GM23338 (cell line): ENCODE data around the gene DLX3. TPM values are rescaled to one million over a fixed set of nuclear protein-coding genes. Genes with fewer than 3 reads are reported as not detected.

ENCODE experiments used
- ATAC-seq: fragments of 200-7000 bp; cut with Tn5 transposase; 3 replicates; pipeline ENCODE4 v1.9.1; 2020
- DNase-seq: peaks from one replicate; pipeline ENCODE4 v3.0.0-alpha.2; 2015; ENCODE audit warnings: low spot score
- H2AFZ ChIP-seq: fragments of 200-600 bp; sonication (generic); 2 replicates; pipeline ENCODE4 v1.8.0; 2016; ENCODE audit warnings: antibody characterized with exemption, mild to moderate bottlenecking, moderate library complexity
- H3F3A ChIP-seq: fragments of 200-600 bp; sonication (generic); replicated peaks from 2 replicates; pipeline ENCODE4 v1.8.0; 2017; ENCODE audit warnings: antibody characterized with exemption, mixed run types, low read depth
- H3K27ac ChIP-seq: fragments of 200-600 bp; sonication (generic); 2 replicates; pipeline ENCODE4 v1.6.1; 2016; ENCODE audit warnings: low read depth
- H3K27me3 ChIP-seq: fragments of 200-600 bp; sonication (generic); 2 replicates; pipeline ENCODE4 v1.8.0; 2016; ENCODE audit warnings: mild to moderate bottlenecking, mixed run types, moderate library complexity; ENCODE audit not compliant: insufficient read depth
- H3K36me3 ChIP-seq: fragments of 200-600 bp; sonication (generic); 2 replicates; pipeline ENCODE4 v1.8.0; 2016; ENCODE audit warnings: mild to moderate bottlenecking; ENCODE audit not compliant: insufficient read depth
- H3K4me1 ChIP-seq: fragments of 200-600 bp; sonication (generic); 2 replicates; pipeline ENCODE4 v1.8.0; 2016; ENCODE audit warnings: mild to moderate bottlenecking, moderate library complexity; ENCODE audit not compliant: insufficient read depth
- H3K4me2 ChIP-seq: fragments of 200-600 bp; sonication (generic); 2 replicates; pipeline ENCODE4 v1.7.1; 2017; ENCODE audit warnings: mixed run types
- H3K4me3 ChIP-seq: fragments of 200-600 bp; sonication (generic); 2 replicates; pipeline ENCODE4 v1.6.1; 2016; ENCODE audit warnings: mixed run types
- H3K79me2 ChIP-seq: fragments of 200-600 bp; sonication (generic); replicated peaks from 2 replicates; pipeline ENCODE4 v1.8.0; 2017; ENCODE audit warnings: mild to moderate bottlenecking; ENCODE audit not compliant: insufficient read depth
- H3K9me2 ChIP-seq: fragments of 200-600 bp; sonication (generic); 2 replicates; pipeline ENCODE4 v1.8.0; 2017; ENCODE audit not compliant: insufficient read depth
- H4K20me1 ChIP-seq: fragments of 200-600 bp; sonication (generic); replicated peaks from 2 replicates; pipeline ENCODE4 v1.8.0; 2017; ENCODE audit warnings: mild to moderate bottlenecking; ENCODE audit not compliant: insufficient read depth
- H3K27ac Mint-ChIP-seq: 2 replicates; pipeline ENCODE4 v1.8.0; 2020; ENCODE audit warnings: inconsistent platforms, mild to moderate bottlenecking, moderate library complexity, mixed read lengths
- H3K27me3 Mint-ChIP-seq: 3 replicates; pipeline ENCODE4 v1.8.0; 2022; ENCODE audit warnings: low read depth, mild to moderate bottlenecking, moderate library complexity, mixed read lengths, inconsistent platforms; ENCODE audit not compliant: insufficient read depth, poor library complexity
- H3K36me3 Mint-ChIP-seq: 3 replicates; pipeline ENCODE4 v1.8.0; 2021; ENCODE audit warnings: low read depth, mild to moderate bottlenecking, inconsistent platforms, moderate library complexity, mixed read lengths
- H3K4me1 Mint-ChIP-seq: 3 replicates; pipeline ENCODE4 v1.8.0; 2020; ENCODE audit warnings: mild to moderate bottlenecking, inconsistent platforms, mixed read lengths
- H3K4me3 Mint-ChIP-seq: 3 replicates; pipeline ENCODE4 v1.8.0; 2021; ENCODE audit warnings: moderate library complexity, mild to moderate bottlenecking, inconsistent platforms, mixed read lengths
- H3K9me3 Mint-ChIP-seq: 3 replicates; pipeline ENCODE4 v1.8.0; 2020; ENCODE audit warnings: moderate library complexity, mild to moderate bottlenecking, inconsistent platforms, mixed read lengths
- CREB1 ChIP-seq: fragments of 250-450 bp; sonication (Bioruptor Pico); IDR thresholded peaks from 2 replicates; pipeline ENCODE4 v1.5.0; 2020; ENCODE audit warnings: low read depth, mild to moderate bottlenecking, moderate library complexity
- CTCF ChIP-seq, 2 experiments: fragments of 200-600 bp in 1 of 2; sonication (generic) in 1 of 2; conservative IDR thresholded peaks; 2 replicates each; pipeline versions ENCODE4 v1.5.1 to v1.6.1; 2016 to 2017; ENCODE audit warnings: antibody characterized with exemption in 2 of 2, low read depth in 2 of 2, mild to moderate bottlenecking in 2 of 2, moderate library complexity in 1 of 2
- ETS1 ChIP-seq: IDR thresholded peaks from 2 replicates; pipeline ENCODE4 v1.6.1; 2016; ENCODE audit warnings: antibody characterized with exemption
- EZH2 ChIP-seq: fragments of 200-600 bp; sonication (generic); IDR thresholded peaks from one replicate; pipeline ENCODE4 v1.8.0; 2017; ENCODE audit warnings: antibody characterized with exemption, mild to moderate bottlenecking, low read depth; ENCODE audit not compliant: unreplicated experiment
- EZH2phosphoT487 ChIP-seq: fragments of 200-600 bp; sonication (generic); IDR thresholded peaks from one replicate; pipeline ENCODE4 v1.8.1; 2018; ENCODE audit warnings: antibody characterized with exemption; ENCODE audit not compliant: unreplicated experiment
- JUNB ChIP-seq: IDR thresholded peaks from one replicate; pipeline ENCODE4 v1.6.1; 2016; ENCODE audit warnings: antibody characterized with exemption; ENCODE audit not compliant: unreplicated experiment
- NANOG ChIP-seq: IDR thresholded peaks from 2 replicates; pipeline ENCODE4 v1.6.1; 2016; ENCODE audit warnings: antibody characterized with exemption, borderline replicate concordance
- POLR2AphosphoS5 ChIP-seq: IDR thresholded peaks from 2 replicates; pipeline ENCODE4 v1.6.1; 2016; ENCODE audit warnings: antibody characterized with exemption, low read depth
- REST ChIP-seq: IDR thresholded peaks from one replicate; pipeline ENCODE4 v1.6.1; 2018; ENCODE audit warnings: antibody characterized with exemption; ENCODE audit not compliant: unreplicated experiment
- STAT1 ChIP-seq: IDR thresholded peaks from one replicate; pipeline ENCODE4 v1.6.1; 2016; ENCODE audit warnings: antibody characterized with exemption; ENCODE audit not compliant: unreplicated experiment
- ZNF114 ChIP-seq: fragments of 250-450 bp; sonication (Bioruptor Pico); IDR thresholded peaks from 2 replicates; pipeline ENCODE4 v1.5.0; 2020; ENCODE audit warnings: mild to moderate bottlenecking, moderate library complexity
- ZNF331 ChIP-seq: fragments of 250-450 bp; sonication (Bioruptor Pico); IDR thresholded peaks from 2 replicates; pipeline ENCODE4 v1.5.0; 2020; ENCODE audit warnings: low read depth, mild to moderate bottlenecking, moderate library complexity
- ZNF462 ChIP-seq: fragments of 250-450 bp; sonication (Bioruptor Pico); IDR thresholded peaks from 2 replicates; pipeline ENCODE4 v1.5.0; 2020; ENCODE audit warnings: mild to moderate bottlenecking, moderate library complexity
- polyA plus RNA-seq: library from polyadenylated mRNA; unstranded; fragments of >200 nt; fragmentation: Nextera tagmentation; extraction: Ambion mirVana; gene quantifications from 2 replicates; pipeline ENCODE4 v1.2.1, GENCODE V29; 2016
- total RNA-seq: library from RNA; depleted of rRNA; stranded (reverse); fragments of >200 nt; shearing (Covaris generic); gene quantifications from 2 replicates; pipeline ENCODE4 v1.2.3, GENCODE V29; 2014

Gene DLX3
- total and polyA plus RNA-seq, 2 experiments from 2014 or later: 0.14 to 0.27 TPM

- H3K9me3 Mint-ChIP-seq: no peaks in the 10 kb centered on the region
- peaks cover 5% of the 10 kb centered on the region for H3K27me3 Mint-ChIP-seq
- peaks cover 14% of the 10 kb centered on the region; the same call in 2 of the 3 replicates for H3K4me1 Mint-ChIP-seq
- Histone ChIP-seq H3K27ac (no peak overlapping the region), H4K20me1 (no peaks in the 10 kb centered on the region), H2AFZ (no peak overlapping the region), H3K9me2 (no peaks in the 10 kb centered on the region), H3F3A (no peaks in the 10 kb centered on the region), H3K36me3 (no peaks in the 10 kb centered on the region), H3K4me2 (no peak overlapping the region), H3K4me1 (peaks cover 4% of the 10 kb centered on the region; the same call in 1 of the 2 replicates), H3K27me3 (no peaks in the 10 kb centered on the region), H3K79me2 (no peaks in the 10 kb centered on the region), H3K4me3 (no peak overlapping the region)
- ATAC-seq (no peak), DNase-seq (no peak)
- H3K4me3 Mint-ChIP-seq: no peak overlapping the region
- TF ChIP-seq ZNF331 (CRISPR knock-in tag) (no peak), NANOG (no peak), ZNF114 (CRISPR knock-in tag) (no peak), ZNF462 (CRISPR knock-in tag) (no peak), ETS1 (no peak), EZH2 (no peak), CREB1 (CRISPR knock-in tag) (no peak), JUNB (no peak), REST (no peak), STAT1 (no peak), CTCF (conservative IDR thresholded peaks at IDR 0.05; ENCODE audit: low read depth in 2 of 2) (no peak), POLR2AphosphoS5 (no peak), EZH2phosphoT487 (no peak)
- no peak overlapping the region for H3K27ac Mint-ChIP-seq
- H3K36me3 Mint-ChIP-seq: no peaks in the 10 kb centered on the region
These were observed 40.9 kb upstream of the DLX3 start for GRCh38 chr17:50035945-50036344.
